ENCODE measurements around the gene IKBIP.

The IKBIP gene

DNA sequence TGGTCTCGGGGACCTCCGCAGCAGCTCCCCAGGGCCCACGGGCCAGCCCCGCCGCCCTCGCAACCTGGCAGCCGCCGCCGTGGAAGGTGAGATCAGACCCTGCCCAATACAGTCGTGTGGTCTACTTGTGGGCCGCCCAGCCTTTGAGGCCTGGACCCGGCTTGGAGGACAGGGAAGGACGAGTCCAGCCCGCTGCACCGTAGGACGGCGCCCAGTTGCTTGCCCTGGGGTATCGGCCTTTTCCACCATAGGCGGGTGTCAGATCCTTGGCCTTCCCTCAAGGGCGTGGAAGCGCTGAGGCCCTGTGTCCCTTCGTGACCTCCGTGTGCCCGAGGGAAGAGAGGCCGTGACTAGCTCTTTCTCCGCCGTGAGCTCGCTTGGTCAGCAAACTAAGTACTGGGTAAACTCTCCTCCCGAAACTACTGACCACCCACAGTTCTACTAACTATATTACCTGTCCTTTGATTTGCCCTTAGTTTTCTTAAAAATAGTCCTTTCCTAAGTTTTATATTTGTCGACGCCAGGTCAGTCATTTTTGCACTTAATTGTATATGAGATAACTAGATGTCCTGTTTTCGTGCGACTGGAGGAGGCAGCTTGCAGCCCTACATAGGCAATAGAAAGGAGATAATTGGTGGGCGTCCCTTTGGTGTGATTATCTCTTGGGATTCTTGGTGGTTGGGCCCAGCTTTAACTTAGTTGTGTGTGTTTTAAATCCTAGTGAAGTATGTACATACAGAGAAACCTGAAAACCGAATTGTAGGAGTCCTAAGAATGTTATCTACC is 50.3 kb downstream of the IKBIP start:
- Histone ChIP-seq H3K27me3 (ENCODE audit: low read length) (no peaks in the 10 kb centered on the region), H3F3A (ENCODE audit: insufficient read depth) (peaks cover 13% of the 10 kb centered on the region; the same call in 1 of the 2 replicates), H3K9ac (ENCODE audit: low read length) (peak overlapping the region; percentile 95), H3K36me3 (ENCODE audit: low read length) (peaks cover 38% of the 10 kb centered on the region), H3K9me3 (ENCODE audit: insufficient read depth, low read length) (no peaks in the 10 kb centered on the region), H3K27ac (ENCODE audit: low read depth, low read length) (peak overlapping the region; percentile 68), H4K20me1 (ENCODE audit: low read depth, low read length) (peaks cover 29% of the 10 kb centered on the region), H3K79me2 (ENCODE audit: insufficient read depth, low read length) (peaks cover 50% of the 10 kb centered on the region), H2AFZ (ENCODE audit: low read depth, low read length, severe bottlenecking) (peak overlapping the region; percentile 30), H3K4me3 (ENCODE audit: insufficient read depth, low read length, poor library complexity, severe bottlenecking) (peak overlapping the region; percentile 70), H3K4me2 (ENCODE audit: low read depth, low read length, poor library complexity, severe bottlenecking) (peak overlapping the region; percentile 94), H3K9me2 (replicated peaks; ENCODE audit: insufficient read depth, low read length) (no peaks in the 10 kb centered on the region)
- TF ChIP-seq, protein P1, sequence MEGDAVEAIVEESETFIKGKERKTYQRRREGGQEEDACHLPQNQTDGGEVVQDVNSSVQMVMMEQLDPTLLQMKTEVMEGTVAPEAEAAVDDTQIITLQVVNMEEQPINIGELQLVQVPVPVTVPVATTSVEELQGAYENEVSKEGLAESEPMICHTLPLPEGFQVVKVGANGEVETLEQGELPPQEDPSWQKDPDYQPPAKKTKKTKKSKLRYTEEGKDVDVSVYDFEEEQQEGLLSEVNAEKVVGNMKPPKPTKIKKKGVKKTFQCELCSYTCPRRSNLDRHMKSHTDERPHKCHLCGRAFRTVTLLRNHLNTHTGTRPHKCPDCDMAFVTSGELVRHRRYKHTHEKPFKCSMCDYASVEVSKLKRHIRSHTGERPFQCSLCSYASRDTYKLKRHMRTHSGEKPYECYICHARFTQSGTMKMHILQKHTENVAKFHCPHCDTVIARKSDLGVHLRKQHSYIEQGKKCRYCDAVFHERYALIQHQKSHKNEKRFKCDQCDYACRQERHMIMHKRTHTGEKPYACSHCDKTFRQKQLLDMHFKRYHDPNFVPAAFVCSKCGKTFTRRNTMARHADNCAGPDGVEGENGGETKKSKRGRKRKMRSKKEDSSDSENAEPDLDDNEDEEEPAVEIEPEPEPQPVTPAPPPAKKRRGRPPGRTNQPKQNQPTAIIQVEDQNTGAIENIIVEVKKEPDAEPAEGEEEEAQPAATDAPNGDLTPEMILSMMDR (IDR thresholded peaks at IDR 0.05; ENCODE audit: insufficient read depth, low read length, poor library complexity, severe bottlenecking), result no peak
- no peak for TF ChIP-seq EZH2phosphoT487 (conservative IDR thresholded peaks at IDR 0.05; ENCODE audit: low read length)

DNA sequence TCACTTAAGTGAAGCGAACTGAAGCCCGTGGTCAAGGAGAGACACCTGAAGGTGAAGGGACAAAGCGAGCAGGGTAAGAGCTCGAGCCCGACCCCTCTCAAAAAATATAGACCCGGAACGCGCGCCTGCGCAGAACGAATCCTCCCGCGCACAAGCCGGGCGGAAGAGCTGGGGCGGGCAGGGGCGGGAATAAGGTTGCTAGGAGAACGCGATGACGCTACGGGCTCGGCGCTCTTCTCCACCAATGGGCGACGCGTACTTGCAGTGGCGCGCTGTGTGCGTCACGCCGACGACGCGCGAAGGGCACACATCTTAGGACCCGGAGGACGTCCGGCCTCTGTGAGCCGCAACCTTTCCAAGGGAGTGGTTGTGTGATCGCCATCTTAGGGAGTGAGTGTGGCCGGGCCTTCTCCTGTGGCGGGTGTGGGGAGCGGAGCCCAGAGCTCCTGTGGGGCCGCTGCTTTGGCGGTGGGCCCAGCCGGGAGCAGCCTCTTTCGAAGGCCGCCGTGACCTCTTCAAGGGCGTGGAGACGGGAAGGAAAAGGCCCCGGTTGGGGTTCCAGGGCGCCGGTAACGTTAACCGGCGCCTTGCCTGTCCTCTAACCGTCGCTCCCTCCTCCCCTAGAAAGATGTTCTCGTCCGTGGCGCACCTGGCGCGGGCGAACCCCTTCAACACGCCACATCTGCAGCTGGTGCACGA is 51.1 kb downstream of the IKBIP start, which contains the start of gene SLC25A3:
TSS of gene SLC25A3 (plus strand) at position 336 of the 699 bp plus-strand sequence. CDS start at position 629, 293 bp downstream.
- TF ChIP-seq, protein P1 (IDR thresholded peaks at IDR 0.05; ENCODE audit: insufficient read depth, low read length, poor library complexity, severe bottlenecking), result no peak
- TF ChIP-seq EZH2phosphoT487 (conservative IDR thresholded peaks at IDR 0.05; ENCODE audit: low read length), result no peak
- peak within 1 kb of the TSS; percentile 95 for H3K9ac ChIP-seq (ENCODE audit: low read length)
- H3K27me3 ChIP-seq (ENCODE audit: low read length), result no peaks in the 10 kb centered on the region
- peak within 1 kb of the TSS; percentile 70 for H3K4me3 ChIP-seq (ENCODE audit: insufficient read depth, low read length, poor library complexity, severe bottlenecking)
- H3K36me3 ChIP-seq (ENCODE audit: low read length), result peaks cover 35% of the 10 kb centered on the region
- H2AFZ ChIP-seq (ENCODE audit: low read depth, low read length, severe bottlenecking), result peak within 1 kb of the TSS; percentile 30
- peak within 1 kb of the TSS; percentile 94 for H3K4me2 ChIP-seq (ENCODE audit: low read depth, low read length, poor library complexity, severe bottlenecking)
- peaks cover 12% of the 10 kb centered on the region; the same call in 1 of the 2 replicates for H3F3A ChIP-seq (ENCODE audit: insufficient read depth)
- H3K27ac ChIP-seq (ENCODE audit: low read depth, low read length), result peak within 1 kb of the TSS; percentile 68
- H4K20me1 ChIP-seq (ENCODE audit: low read depth, low read length), result peaks cover 29% of the 10 kb centered on the region
- H3K9me3 ChIP-seq (ENCODE audit: insufficient read depth, low read length), result no peaks in the 10 kb centered on the region
- H3K9me2 ChIP-seq (replicated peaks; ENCODE audit: insufficient read depth, low read length), result no peaks in the 10 kb centered on the region
- peaks cover 50% of the 10 kb centered on the region for H3K79me2 ChIP-seq (ENCODE audit: insufficient read depth, low read length)

DNA sequence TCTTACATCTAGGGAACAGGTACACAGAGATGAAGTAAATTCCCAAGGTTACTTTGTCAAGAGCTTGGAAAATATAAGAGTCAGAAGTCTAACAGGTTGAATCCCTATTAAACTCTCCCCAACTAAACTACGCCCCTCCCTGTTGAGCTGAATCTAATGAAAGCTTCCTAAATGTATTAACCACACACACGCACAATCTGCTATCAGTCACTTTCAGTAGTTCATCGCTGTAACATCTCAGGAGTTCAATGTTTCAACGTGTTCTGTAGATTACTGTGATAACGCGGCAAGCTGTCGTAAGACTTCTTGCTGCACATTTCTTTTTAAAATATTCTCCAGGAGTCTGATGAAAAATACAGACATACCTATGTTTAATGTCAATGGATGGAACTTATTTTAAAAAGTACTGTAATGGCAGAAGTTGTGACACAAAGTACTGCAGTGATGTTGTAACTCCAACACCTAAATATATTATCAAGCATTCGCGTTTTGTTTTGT is 51.7 kb downstream of the IKBIP start:
- peak overlapping the region; percentile 39; the same call in 1 of the 2 replicates for H3K27ac ChIP-seq (ENCODE audit: low read depth, low read length)
- peaks cover 23% of the 10 kb centered on the region for H4K20me1 ChIP-seq (ENCODE audit: low read depth, low read length)
- no peaks in the 10 kb centered on the region for H3K9me2 ChIP-seq (replicated peaks; ENCODE audit: insufficient read depth, low read length)
- H3K4me3 ChIP-seq (ENCODE audit: insufficient read depth, low read length, poor library complexity, severe bottlenecking), result peak overlapping the region; percentile 37
- no peaks in the 10 kb centered on the region for H3K27me3 ChIP-seq (ENCODE audit: low read length)
- peaks cover 8% of the 10 kb centered on the region; the same call in 1 of the 2 replicates for H3F3A ChIP-seq (ENCODE audit: insufficient read depth)
- H3K36me3 ChIP-seq (ENCODE audit: low read length), result peaks cover 29% of the 10 kb centered on the region
- peaks cover 43% of the 10 kb centered on the region for H3K79me2 ChIP-seq (ENCODE audit: insufficient read depth, low read length)
- H3K4me2 ChIP-seq (ENCODE audit: low read depth, low read length, poor library complexity, severe bottlenecking), result peak overlapping the region; percentile 65
- H3K9ac ChIP-seq (ENCODE audit: low read length), result peak overlapping the region; percentile 95
- H3K9me3 ChIP-seq (ENCODE audit: insufficient read depth, low read length), result no peaks in the 10 kb centered on the region
- TF ChIP-seq EZH2phosphoT487 (conservative IDR thresholded peaks at IDR 0.05; ENCODE audit: low read length), result no peak
- TF ChIP-seq, protein P1 (IDR thresholded peaks at IDR 0.05; ENCODE audit: insufficient read depth, low read length, poor library complexity, severe bottlenecking), result no peak
- peak overlapping the region; percentile 11 for H2AFZ ChIP-seq (ENCODE audit: low read depth, low read length, severe bottlenecking)
